HepG2 (cell line): ENCODE measurements around the gene RNF123. TPM values are rescaled to one million over a fixed set of nuclear protein-coding genes. Genes with fewer than 3 reads are reported as not detected.

Source experiments
- AHDC1 ChIP-seq: sonication (generic); formaldehyde crosslinking; IDR thresholded peaks from 2 replicates; pipeline ENCODE4 v1.5.1; 2020; ENCODE audit warnings: mild to moderate bottlenecking, missing genetic modification reagents, borderline replicate concordance
- AHR ChIP-seq: IDR thresholded peaks from 2 replicates; pipeline ENCODE4 v1.6.1; 2018; ENCODE audit warnings: missing genetic modification reagents, missing compliant biosample characterization
- DR1 ChIP-seq: sonication (generic); formaldehyde crosslinking; IDR thresholded peaks from 2 replicates; pipeline ENCODE4 v1.8.0; 2021; ENCODE audit warnings: mild to moderate bottlenecking, missing genetic modification reagents, inconsistent platforms
- DRAP1 ChIP-seq: IDR thresholded peaks from 2 replicates; pipeline ENCODE4 v1.6.1; 2016; ENCODE audit warnings: missing genetic modification reagents, missing compliant biosample characterization
- GMEB1 ChIP-seq: sonication (generic); formaldehyde crosslinking; IDR thresholded peaks from 2 replicates; pipeline ENCODE4 v1.5.1; 2020; ENCODE audit warnings: missing genetic modification reagents, mild to moderate bottlenecking, borderline replicate concordance
- NFIC ChIP-seq: IDR thresholded peaks from 2 replicates; pipeline ENCODE4 v1.6.1; 2012; ENCODE audit warnings: mild to moderate bottlenecking, low read length, inconsistent platforms
- POLR2AphosphoS5 ChIP-seq: IDR thresholded peaks from 2 replicates; pipeline ENCODE4 v1.6.1; 2012; ENCODE audit warnings: low read depth, low read length
- SMARCE1 ChIP-seq: fragments of 450-650 bp; IDR thresholded peaks from 2 replicates; pipeline ENCODE4 v1.6.1; 2017; ENCODE audit warnings: borderline replicate concordance
- XBP1 ChIP-seq: sonication (generic); formaldehyde crosslinking; IDR thresholded peaks from 2 replicates; pipeline ENCODE4 v1.5.0; 2020; ENCODE audit warnings: missing genetic modification reagents
- ZNF543 ChIP-seq: sonication (generic); formaldehyde crosslinking; IDR thresholded peaks from 2 replicates; pipeline ENCODE4 v1.4.0; 2020; ENCODE audit warnings: mild to moderate bottlenecking, missing genetic modification reagents
- ZNF546 ChIP-seq: sonication (generic); formaldehyde crosslinking; conservative IDR thresholded peaks from 2 replicates; pipeline ENCODE4 v1.8.1; 2023; ENCODE audit warnings: mild to moderate bottlenecking, missing genetic modification reagents
- ZNF761 ChIP-seq: sonication (generic); formaldehyde crosslinking; conservative IDR thresholded peaks from 2 replicates; pipeline ENCODE4 v1.4.0; 2020; ENCODE audit warnings: mild to moderate bottlenecking, missing genetic modification reagents
- ZSCAN31 ChIP-seq: sonication (generic); formaldehyde crosslinking; IDR thresholded peaks from 2 replicates; pipeline ENCODE4 v1.5.0; 2020; ENCODE audit warnings: low read depth, mild to moderate bottlenecking, missing genetic modification reagents
- polyA plus RNA-seq, 8 experiments: library from polyadenylated mRNA; depleted of rRNA in 3 of 8; stranded (reverse) in 7 of 8; unstranded in 1 of 8; fragments of >200 nt; fragmentation: Illumina TruSeq in 4 of 8; extraction: Trizol in 4 of 8; gene quantifications; 2 replicates each; pipeline versions ENCODE4 v1.2.1 to v1.2.3, GENCODE V29; 2011 to 2016; ENCODE audit warnings: low read depth in 4 of 8, missing spikeins in 1 of 8, mixed read lengths in 1 of 8; ENCODE audit not compliant: insufficient read depth in 1 of 8
- total RNA-seq, 5 experiments: library from RNA; depleted of rRNA; stranded (reverse); fragments of >200 nt; fragmentation: Illumina TruSeq; extraction: Trizol; gene quantifications; 2 replicates each; pipeline ENCODE4 v1.2.3, GENCODE V29; 2016; ENCODE audit warnings: low read depth in 1 of 5
- TF ChIP-seq, protein P1 (sequence below): sonication (generic); formaldehyde crosslinking; IDR thresholded peaks from 2 replicates; pipeline ENCODE4 v1.5.1; 2020; ENCODE audit warnings: missing genetic modification reagents, mild to moderate bottlenecking, borderline replicate concordance
- TF ChIP-seq, protein P2 (sequence below): sonication (generic); formaldehyde crosslinking; IDR thresholded peaks from 2 replicates; pipeline ENCODE4 v1.5.1; 2020; ENCODE audit warnings: missing genetic modification reagents, mild to moderate bottlenecking, borderline replicate concordance
- TF ChIP-seq, protein P3 (sequence below): sonication (generic); formaldehyde crosslinking; IDR thresholded peaks from 2 replicates; pipeline ENCODE4 v1.4.0; 2020; ENCODE audit warnings: missing genetic modification reagents

RNF123 gene
- total and polyA plus RNA-seq, 2 of the 13 experiments (the other 11 are each of a cell fraction or from before 2014, with no cell fraction given): 29.9 to 82.2 TPM

- TF ChIP-seq DR1: peak; percentile 72; the same call in 1 of the 2 replicates
- 0 out of 2 replicates have a peak, but pooled peaks have one; percentile 43 for TF ChIP-seq ZSCAN31 (CRISPR knock-in tag)
- TF ChIP-seq ZNF546: peak; percentile 91
- TF ChIP-seq, protein P1, sequence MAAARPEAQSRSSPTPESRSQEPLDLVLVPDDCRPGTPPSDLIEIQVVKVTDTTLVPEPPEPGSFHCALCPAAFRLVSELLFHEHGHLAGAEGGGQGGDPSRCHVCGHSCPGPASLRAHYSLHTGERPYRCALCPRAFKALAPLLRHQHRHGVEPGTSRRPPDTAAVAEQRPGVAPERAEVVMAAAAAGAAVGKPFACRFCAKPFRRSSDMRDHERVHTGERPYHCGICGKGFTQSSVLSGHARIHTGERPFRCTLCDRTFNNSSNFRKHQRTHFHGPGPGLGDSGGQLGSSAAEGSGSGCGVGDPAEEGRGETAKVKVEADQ (CRISPR knock-in tag): no peak
- peak; percentile 59 for TF ChIP-seq POLR2AphosphoS5
- TF ChIP-seq SMARCE1: no peak
- TF ChIP-seq, protein P2, sequence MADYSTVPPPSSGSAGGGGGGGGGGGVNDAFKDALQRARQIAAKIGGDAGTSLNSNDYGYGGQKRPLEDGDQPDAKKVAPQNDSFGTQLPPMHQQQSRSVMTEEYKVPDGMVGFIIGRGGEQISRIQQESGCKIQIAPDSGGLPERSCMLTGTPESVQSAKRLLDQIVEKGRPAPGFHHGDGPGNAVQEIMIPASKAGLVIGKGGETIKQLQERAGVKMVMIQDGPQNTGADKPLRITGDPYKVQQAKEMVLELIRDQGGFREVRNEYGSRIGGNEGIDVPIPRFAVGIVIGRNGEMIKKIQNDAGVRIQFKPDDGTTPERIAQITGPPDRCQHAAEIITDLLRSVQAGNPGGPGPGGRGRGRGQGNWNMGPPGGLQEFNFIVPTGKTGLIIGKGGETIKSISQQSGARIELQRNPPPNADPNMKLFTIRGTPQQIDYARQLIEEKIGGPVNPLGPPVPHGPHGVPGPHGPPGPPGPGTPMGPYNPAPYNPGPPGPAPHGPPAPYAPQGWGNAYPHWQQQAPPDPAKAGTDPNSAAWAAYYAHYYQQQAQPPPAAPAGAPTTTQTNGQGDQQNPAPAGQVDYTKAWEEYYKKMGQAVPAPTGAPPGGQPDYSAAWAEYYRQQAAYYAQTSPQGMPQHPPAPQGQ: peak; percentile 63; the same call in 1 of the 2 replicates
- TF ChIP-seq NFIC: no peak
- TF ChIP-seq GMEB1 (CRISPR knock-in tag): peak; percentile 100
- TF ChIP-seq AHDC1 (CRISPR knock-in tag): no peak
- TF ChIP-seq, protein P3, sequence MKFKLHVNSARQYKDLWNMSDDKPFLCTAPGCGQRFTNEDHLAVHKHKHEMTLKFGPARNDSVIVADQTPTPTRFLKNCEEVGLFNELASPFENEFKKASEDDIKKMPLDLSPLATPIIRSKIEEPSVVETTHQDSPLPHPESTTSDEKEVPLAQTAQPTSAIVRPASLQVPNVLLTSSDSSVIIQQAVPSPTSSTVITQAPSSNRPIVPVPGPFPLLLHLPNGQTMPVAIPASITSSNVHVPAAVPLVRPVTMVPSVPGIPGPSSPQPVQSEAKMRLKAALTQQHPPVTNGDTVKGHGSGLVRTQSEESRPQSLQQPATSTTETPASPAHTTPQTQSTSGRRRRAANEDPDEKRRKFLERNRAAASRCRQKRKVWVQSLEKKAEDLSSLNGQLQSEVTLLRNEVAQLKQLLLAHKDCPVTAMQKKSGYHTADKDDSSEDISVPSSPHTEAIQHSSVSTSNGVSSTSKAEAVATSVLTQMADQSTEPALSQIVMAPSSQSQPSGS (CRISPR knock-in tag): peak; percentile 69; the same call in 1 of the 2 replicates
- peak; percentile 89 for TF ChIP-seq ZNF761 (CRISPR knock-in tag)
- no peak for TF ChIP-seq XBP1 (CRISPR knock-in tag)
- TF ChIP-seq DRAP1: peak; percentile 51
- 0 out of 2 replicates have a peak, but pooled peaks have one; percentile 17 for TF ChIP-seq AHR (CRISPR knock-in tag)
- peak; percentile 78 for TF ChIP-seq ZNF543 (CRISPR knock-in tag)
Observed at GRCh38 chr3:49723628-49724551, 34.5 kb downstream of the RNF123 start, which contains the start of gene GMPPB (continued).
